Measurements from ENCODE around the gene EIF6.
A peak's percentile ranks its signal among the peaks of the same experiment; 100 is the strongest.
"Not testable (repeated sequence)": the region's sequence is repeated elsewhere in the genome, so short reads cannot be mapped to it uniquely, and the experiment has no call there.

EIF6 gene

DNA sequence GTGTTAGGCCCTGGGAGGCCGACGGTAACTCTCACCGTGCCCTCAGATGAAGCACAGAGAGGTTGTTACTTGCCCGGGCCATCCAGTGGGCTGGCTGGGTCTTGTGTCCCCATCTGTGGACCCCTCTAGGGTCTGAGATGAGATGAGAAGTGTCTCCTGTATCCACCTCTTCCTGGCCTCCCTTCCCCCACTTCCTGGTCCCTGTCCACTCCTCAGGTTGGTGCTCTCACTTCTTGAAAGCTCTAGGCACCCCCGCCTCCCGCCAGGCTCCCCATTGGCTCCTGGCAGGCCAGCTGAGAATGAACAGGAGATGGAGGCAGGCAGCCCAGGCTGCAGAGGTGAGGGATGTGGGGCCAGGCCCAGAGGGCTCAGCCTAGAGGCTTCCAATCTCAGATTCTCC is 8.2 kb downstream of the EIF6 start:
- no peak for DNase-seq

DNA sequence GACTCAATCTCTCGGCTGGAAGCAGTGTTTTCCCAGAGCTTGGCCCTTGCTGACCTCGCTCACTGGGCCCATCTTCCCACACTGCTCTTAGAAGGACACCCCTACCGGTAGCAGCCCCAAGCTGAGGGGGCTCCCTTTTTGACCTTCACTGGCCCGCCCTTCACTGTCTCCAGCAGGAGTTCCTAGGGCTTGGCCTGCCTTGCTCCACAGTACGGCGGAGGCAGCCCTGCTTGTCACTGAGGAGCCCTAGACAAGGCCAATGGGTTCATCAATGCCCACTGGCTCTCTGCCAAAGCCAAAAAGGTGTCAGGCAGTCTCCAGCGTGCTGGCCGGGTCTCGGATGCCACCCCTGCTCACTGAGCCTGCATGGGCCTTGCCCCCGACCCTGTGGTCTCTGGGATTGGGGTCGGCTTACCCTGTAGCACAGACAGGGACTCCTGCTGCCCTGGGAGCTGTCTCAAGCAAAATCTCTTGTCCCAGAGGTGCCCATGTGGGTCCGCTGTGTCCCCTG is 8.8 kb downstream of the EIF6 start:
- DNase-seq, result no peak

DNA sequence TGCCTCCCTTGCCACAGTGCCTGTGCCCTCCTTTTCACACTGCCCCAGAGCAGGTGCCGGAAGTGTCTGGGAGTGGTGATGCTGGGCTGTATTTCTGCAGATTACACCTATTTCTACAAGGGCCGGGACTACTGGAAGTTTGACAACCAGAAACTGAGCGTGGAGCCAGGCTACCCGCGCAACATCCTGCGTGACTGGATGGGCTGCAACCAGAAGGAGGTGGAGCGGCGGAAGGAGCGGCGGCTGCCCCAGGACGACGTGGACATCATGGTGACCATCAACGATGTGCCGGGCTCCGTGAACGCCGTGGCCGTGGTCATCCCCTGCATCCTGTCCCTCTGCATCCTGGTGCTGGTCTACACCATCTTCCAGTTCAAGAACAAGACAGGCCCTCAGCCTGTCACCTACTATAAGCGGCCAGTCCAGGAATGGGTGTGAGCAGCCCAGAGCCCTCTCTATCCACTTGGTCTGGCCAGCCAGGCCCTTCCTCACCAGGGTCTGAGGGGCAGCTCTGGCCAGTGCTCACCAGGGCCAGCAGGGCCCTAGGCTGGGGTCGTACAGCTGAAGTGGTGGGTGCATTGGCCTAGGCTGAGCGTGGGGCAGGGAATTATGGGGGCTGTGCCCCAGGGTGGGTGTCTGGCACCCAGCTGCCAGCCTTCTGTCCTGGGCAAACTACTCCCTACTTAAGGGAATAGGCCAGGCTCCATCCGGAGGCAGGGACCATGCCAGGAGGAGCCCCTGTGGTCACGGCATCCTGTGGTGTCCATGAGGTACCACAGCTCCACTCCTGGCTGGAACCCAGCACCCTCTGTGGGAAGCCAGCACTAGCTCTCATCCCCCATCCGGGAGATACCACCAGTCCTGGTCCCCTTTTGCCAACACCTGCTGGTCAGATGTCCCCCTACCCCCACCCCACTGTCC is 10.1 kb downstream of the EIF6 start:
- no peak for DNase-seq

DNA sequence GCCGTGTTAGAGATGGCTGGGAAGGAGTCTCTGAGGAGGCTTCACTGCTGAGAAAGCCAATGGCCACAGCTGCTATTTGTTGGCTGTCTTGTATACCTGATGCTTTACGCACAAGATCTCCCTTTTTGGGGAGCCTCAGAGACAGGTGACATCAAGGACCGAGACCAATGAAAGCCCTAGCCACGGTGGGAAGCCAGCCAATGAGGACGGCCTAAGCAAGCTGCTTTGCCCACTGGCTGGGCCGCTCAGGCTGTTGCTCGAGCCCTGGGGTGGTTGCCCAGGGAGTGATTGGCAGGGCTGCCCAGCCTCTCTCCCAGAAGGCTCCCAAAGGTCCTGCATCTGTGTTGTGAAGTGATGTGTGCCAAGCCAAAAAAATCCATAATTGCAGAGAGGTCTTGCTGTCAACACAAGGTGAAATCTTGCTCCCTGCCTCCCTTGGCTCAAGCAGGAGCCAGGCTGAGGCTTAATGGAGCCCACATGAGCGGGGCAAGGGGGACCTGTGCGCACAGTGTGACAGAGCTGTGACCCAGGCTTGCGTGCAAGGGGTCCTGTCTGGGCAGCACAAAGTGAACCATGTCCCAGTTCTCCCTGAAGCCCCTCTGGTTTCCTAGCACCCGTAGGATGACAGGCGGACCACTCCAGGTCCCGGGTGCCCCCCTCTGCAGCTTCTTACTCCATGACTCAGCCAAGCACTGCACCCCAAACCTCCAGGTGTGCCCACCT is 11.0 kb downstream of the EIF6 start:
- DNase-seq, result no peak

DNA sequence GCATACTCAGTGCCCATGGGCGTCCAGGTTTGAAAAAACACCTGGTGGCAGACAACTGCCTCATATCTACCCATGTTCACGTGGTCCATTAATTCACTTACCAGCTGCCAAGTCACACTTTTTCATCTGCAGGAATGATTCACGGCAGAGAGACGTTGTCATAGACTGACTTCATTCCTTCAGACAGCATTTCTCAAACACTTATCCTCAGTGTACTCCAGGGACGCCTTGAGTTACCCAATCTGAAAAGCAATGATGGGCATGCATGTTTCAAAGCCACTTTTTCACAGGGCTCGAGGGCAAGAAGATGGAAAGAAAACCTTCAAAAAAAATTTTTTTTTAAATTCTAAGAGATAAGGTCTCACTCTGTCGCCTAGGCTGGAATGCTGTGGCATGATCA is 12.7 kb downstream of the EIF6 start:
- no peak for DNase-seq

DNA sequence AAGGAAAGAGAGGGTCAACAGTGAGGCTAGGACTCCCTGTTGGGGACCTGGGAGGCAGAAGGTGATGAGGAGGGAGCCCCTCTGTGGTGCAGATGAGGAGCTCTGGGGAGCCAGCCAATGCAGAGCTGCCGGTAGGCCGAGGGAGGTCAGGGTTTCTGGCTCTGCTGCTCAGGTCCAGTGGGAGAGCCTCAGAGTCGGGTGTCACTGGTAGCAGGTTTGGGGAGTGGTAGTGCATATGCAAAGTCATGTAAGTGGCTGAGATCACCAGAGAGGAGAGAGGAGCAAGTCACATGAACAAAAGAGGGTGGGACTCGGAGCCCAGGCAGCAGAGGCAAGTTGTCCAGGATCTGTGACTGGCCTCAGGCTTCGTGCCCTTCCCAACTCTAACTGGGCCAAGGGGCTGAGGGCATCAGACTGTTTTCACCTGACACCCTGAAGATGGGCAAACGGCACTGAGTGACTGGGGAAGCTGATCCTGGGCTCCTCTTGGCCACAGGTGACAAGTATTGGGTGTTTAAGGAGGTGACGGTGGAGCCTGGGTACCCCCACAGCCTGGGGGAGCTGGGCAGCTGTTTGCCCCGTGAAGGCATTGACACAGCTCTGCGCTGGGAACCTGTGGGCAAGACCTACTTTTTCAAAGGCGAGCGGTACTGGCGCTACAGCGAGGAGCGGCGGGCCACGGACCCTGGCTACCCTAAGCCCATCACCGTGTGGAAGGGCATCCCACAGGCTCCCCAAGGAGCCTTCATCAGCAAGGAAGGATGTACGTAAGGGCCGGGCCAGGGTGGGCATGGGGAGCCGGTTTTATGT is 13.3 kb downstream of the EIF6 start:
- DNase-seq, result no peak

DNA sequence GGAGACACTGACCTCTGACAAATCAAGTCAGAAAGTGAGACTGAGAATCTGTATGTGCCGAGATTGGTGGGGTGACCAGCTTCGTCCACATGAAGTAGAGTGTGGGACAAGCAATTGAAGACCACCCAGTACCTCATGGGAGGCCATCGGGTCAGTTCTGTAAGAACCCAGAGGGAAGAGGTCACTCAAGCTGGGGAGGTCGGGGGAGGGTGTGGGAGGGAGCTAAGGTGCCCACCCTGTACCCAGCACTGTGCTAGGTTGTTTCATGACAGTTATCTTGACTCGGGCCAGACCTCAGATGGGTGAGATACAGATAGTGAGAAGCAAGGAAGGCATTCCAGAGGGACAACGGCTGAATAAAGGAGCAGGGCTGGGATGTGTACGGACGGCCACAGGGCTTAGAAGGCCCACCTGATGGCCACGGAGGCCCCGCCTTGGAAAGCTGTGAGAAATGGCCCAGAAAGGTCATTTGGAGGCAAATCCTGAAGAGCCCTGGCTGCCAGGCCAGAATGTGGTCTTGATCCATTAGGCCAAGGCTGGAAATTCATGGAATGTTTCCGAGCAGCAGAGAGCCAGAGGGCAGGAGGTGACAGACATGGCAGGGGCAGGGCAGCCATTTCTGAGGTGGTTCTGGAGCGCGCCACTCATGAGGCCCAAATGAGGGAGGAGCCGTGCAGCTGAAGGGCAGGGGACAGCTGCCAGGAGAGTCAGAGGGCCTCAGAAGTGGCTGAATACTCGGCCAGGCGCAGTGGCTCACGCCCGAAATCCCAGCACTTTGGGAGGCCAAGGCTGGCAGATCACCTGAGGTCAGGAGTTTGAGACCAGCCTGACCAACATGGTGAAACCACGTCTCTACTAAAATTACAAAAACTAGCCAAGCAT is 14.3 kb downstream of the EIF6 start:
- no peak for DNase-seq

DNA sequence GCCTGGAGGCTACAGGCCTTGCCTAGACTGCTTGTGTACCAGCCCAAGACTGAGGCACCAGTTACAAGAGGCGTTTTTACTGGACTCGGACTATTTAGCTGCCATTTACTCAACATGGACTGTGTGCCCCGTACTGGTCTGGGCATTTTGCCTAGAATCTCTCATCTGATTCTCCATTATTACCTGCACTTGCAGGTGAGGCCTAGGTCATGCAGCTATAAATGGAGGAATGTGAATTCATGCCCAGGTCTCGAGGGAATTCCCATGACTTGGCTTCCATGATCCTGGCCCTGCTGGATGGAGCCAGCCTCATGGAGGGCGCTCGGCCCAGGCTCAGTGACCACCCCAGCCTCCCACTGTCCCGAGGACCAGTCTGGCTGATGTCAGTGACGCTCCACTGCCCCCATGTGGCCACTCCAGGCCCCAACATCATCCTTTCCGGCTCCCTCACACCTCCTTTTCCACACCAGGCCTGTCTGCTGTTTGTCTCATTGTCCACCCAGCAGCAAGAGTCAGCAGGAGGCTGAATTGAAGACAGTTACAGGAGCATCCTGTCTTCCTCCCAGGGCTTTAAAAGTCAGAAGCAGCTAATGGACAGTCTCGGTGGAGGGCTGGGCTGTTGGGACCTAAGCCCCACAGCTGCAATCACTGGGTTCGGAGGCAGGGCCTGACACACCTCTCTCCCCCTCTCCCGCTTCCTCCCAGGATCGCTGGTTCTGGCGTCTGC is 15.4 kb downstream of the EIF6 start:
- DNase-seq, result peak; percentile 29

DNA sequence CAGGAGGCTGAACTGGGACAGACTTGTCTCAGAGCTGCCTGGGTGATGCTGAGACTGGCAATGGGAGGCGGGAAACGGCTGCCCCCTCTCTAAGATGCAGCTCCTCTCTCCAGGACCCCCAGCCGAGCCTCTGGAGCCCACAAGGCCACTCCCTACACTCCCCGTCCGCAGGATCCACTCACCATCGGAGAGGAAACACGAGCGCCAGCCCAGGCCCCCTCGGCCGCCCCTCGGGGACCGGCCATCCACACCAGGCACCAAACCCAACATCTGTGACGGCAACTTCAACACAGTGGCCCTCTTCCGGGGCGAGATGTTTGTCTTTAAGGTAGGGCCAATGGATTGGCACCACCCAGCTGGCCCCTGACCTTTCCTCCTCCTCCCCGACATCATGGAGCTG is 17.5 kb downstream of the EIF6 start:
- DNase-seq, result no peak

DNA sequence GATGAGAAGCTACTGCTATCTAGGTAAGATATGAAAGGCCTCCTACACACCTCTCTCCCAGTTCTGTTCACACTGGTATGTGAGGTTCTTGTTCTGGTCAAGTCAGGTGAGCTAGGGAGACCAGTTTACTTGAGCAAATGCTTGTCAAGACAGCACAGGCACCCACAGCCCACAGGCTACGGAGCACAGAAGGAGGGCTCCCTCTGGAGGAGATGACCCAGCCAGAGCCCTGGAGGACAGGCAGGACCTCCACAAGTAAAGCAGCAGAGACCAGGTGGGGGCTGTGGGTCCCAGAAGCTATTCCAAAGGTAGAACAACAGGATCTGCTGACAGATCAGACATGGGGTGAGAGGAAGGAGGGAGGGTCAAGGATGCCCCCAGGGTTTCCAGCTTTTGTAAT is 19.8 kb downstream of the EIF6 start:
- DNase-seq, result no peak

DNA sequence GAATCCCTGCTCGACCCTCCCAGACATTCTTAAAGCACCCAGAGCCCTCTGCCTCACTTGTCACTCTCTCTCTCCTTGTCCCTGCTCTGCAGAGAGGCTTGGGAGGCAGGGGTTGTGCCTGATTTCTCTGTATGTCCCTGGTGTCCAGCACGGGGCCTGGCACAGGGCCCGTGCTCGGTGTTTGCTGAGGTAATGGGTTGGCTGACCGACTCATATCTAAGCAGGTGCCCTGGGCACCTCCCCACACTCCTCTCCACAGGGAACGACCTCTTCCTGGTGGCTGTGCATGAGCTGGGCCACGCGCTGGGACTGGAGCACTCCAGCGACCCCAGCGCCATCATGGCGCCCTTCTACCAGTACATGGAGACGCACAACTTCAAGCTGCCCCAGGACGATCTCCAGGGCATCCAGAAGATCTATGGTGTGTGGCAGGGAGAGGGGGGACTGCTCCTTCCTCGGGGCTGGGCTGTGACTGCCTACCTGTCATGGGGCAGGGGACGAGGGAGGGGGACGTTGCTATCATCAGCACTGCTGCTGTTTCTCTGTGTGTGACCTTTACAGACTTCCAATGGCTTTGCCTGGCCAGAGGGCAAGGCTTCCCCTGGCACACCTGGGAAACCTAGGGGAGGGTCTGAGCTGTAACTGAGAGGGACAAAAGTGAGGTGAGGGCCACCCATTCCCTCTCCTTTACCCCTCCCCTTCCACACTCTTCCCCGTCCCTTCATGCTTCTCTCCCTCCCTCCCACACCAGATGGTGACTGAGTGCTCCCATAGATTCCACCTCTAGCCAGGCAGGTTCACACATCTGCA is 20.8 kb downstream of the EIF6 start:
- DNase-seq, result no peak

DNA sequence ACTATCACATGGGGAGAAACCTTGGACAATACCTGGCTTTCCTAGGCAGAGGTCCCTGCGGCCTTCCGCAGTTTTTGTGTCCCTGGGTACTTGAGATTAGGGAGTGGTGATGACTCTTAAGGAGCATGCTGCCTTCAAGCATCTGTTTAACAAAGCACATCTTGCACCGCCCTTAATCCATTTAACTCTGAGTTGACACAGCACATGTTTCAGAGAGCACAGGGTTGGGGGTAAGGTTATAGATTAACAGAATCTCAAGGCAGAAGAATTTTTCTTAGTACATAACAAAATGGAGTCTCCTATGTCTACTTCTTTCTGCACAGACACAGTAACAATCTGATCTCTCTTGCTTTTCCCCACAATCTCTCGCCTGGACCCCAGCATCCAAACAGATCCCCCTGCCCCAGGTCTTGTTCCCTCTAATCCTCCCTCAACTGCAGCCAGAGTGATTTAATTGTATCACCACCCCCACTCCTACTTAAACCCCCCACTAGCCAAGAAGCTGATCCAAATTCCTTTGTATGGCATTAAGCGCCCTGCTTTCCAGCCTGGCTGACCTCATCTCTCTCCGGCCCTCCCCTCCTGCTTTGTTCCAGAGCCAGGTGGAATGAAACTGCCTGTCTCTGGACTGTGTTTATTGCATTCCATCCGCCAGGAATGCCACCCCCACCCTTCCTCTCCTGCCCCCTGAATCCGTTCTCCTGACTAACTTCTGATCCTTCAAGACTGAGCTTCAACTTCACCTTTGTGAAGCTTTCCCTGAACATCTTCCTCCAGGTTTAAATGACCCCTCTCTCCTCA is 21.6 kb downstream of the EIF6 start:
- not testable (repeated sequence) for DNase-seq

DNA sequence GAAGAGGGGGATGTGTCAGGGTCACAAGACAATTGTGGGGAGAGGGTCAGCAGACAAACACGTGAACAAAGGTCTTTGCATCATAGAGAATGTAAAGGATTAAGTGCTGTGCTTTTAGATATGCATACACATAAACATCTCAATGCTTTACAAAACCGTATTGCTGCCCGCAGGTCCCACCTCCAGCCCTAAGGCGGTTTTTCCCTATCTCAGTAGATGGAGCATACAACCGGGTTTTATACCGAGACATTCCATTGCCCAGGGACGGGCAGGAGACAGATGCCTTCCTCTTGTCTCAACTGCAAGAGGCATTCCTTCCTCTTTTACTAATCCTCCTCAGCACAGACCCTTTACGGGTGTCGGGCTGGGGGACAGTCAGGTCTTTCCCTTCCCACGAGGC is 22.3 kb downstream of the EIF6 start:
- not testable (repeated sequence) for DNase-seq

DNA sequence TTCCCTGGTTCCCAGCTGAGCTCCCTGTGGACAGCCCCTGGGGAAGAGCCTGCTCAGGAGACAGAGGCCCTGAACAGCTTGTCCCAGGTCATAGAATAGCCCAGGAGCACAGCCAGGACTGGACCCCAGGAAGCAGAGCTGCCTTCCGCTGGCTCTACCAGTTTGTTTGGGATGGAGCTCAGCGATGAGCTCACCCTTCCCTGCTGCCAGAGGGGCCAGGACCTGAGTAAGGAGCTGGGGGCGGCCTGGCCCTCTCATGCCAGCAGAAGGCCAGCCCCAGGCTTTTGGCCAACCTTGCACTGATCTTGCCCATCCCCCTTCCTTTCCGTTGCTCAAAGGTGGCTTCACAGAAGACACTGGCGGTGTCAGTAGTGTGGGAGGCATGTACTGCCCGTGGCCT is 24.1 kb downstream of the EIF6 start:
- DNase-seq, result no peak

DNA sequence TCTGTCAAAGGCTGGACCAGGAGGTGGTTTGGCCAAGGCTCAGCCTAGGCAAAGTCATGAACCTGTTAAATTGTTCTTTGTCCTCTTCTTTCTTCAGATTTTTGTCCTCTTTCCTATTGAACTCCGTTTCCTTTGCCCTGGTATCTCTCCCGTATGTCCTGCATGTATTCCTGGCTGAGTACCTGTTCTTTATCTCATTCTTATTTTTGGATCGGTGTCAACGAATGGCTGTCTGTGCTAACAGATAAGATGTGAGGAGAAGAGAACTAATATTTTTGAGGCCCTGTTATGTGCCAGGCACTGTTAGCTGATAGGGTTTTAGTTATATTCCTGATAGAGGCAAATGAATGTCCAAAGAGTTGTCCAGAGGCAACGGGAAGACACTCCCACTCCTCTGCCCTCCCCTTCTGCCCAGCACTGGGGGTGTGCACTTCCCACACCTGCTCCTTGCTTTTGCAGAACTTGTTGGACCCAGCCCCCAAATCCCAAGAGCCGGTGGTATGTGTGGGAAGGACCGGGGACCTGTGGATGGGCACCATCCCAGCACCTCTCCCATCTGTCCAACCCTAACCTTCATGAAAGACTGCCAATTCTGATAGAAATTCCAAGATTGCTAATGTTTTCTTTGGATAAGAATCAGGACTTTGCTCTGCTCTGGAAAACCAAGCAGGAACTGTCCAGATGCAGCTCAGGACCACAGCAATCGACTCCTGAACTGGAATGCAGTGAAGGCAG is 27.2 kb downstream of the EIF6 start:
- no peak for DNase-seq

DNA sequence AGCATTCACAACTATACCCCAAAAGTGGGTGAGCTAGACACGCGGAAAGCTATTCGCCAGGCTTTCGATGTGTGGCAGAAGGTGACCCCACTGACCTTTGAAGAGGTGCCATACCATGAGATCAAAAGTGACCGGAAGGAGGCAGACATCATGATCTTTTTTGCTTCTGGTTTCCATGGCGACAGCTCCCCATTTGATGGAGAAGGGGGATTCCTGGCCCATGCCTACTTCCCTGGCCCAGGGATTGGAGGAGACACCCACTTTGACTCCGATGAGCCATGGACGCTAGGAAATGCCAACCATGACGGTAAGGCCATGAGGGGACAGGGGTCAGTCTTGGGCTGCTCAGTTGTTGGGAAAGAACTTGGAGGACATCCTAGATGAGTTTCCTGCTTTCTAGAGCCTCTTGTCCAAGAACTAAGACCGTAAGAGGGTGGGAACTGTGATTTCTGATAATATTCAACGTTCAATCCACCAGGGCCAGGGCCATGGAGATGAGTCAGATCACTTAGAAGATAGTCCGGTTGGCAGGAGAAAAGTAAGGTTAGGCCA is 30.0 kb downstream of the EIF6 start:
- DNase-seq, result no peak

DNA sequence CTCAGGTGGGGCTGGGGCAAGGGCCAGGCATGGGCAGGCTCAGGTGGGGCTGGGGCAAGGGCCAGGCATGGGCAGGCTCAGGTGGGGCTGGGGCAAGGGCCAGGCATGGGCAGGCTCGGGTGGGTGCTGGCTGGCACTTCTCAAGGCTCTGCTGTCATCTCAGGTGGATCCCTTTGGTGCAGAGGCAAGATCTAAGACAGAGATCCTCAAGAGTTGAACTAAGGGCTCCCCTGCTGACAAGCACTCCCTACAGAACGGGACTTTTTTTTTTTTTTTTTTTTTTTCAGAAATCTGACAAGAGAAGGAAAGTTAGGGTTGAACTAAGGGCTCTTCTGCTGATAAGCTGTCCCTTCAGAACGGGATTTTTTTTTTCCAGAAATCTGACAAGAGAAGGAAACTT is 31.6 kb downstream of the EIF6 start:
- DNase-seq, result no peak

DNA sequence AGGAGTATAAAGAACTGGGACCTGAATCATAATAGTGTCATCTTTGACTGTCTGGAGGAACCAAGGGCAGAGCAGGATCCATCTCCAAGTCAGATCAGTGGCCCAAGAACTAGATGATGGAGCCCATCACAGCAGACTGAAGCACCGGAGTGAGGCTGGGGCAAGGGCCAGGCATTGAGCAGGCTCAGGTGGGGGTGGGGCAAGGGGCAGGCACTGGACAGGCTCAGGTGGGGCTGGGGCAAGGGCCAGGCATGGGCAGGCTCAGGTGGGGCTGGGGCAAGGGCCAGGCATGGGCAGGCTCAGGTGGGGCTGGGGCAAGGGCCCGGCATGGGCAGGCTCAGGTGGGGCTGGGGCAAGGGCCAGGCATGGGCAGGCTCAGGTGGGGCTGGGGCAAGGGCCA is 32.0 kb downstream of the EIF6 start:
- DNase-seq, result not testable (repeated sequence)

DNA sequence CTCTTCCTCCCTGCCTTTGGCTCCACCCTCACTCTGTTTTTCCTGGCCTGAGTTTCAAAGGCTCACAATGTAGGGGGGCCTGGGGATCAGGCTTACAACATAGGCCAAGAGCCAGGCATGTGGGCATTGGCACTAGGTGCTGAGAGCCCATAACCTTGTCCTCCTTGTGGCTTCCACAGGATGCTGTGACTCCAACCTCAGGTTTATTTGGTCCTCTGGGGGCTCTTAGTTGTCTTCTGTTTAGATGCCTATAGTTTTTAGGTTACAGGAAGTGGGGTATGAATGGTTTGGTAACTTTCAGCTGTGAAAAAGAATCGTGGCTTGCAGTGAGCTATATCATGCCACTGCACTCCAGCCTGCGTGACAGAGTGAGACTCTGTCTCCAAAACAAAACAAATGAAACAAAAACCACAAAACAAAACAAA is 32.5 kb downstream of the EIF6 start:
- peak; percentile 39 for DNase-seq
